Activated CD4-positive, alpha-beta T cell treated with anti-CD3 and anti-CD28 coated beads, Interleukin-2, amount 50 U/mL, for 1 hour (primary cell): ENCODE measurements around the gene IMMT.
"Not testable (repeated sequence)": the region's sequence is repeated elsewhere in the genome, so short reads cannot be mapped to it uniquely, and the experiment has no call there.

Experiments used
- DNase-seq: peaks from one replicate; pipeline ENCODE4 v3.0.0-alpha.2; 2020

The IMMT gene

GRCh38 chr2:86195055-86195807 lies at the start of gene IMMT:
Gene IMMT (minus strand): TSS chr2:86195462. CDS start chr2:86195382, 80 bp downstream.
- peak; percentile 89 for DNase-seq

DNA sequence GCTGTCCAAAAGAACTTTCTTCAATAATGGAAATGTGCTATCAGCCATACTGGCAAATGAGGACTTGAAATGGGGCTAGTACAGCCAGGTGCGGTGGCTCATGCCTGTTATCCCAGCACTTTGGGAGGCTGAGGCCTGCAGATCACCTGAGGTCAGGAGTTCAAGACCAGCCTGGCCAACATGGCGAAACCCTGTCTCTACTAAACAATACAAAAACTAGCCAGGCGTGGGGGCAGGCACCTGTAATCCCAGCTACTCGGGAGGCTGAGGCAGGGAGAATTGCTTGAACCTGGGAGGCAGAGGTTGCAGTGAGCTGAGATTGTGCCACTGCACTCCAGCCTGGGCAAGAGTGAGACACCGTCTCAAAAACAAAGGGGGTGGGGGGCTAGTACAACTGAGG lies 49.5 kb upstream of the IMMT start:
- DNase-seq: not testable (repeated sequence)

GRCh38 chr2:86243950-86244733 lies 48.9 kb upstream of the IMMT start:
- no peak for DNase-seq

GRCh38 chr2:86243272-86243671 lies 48.0 kb upstream of the IMMT start:
- DNase-seq: no peak

DNA sequence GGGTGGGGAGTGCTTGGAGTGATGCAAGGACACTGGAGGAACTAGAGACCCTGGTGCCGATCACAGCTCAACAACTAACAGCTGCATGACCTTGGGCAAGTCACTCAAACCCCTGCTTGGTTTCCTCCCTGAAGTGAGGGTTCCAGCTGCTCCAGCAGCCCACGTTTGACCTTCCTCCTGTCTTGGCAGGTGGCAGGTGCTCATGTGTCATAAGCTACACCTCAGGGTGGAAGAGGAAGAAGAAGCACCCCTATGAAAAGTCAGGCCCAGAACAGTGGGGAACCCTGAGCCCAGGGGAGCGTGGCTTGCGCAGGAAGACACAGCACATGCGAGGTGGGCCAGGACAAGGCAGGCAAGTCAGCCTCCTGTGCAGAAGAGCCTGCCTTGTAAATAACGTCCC lies 46.3 kb upstream of the IMMT start:
- no peak for DNase-seq

- no peak for DNase-seq
Measured at GRCh38 chr2:86240251-86240650, 45.0 kb upstream of the IMMT start.

DNA sequence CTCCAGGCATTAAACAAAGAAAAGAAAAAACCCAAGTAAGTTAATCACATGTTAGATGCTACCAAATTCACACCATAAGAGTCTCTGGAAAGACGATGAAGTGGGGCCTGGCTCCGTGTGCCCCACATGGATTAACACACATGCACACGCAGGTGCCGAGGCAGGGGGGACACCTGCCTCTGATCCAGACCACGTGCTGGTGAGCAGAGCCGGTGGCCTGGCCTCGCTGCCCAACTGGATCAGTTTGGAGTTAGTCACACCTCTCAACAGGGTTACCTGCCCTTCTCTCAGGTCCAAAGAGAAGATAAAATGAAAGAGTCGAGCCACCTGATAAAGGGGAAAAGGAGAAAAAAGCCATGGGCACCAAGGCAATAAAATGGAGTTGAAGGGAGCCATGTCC lies 44.5 kb upstream of the IMMT start:
- DNase-seq: no peak

GRCh38 chr2:86239326-86239725 lies 44.1 kb upstream of the IMMT start:
- DNase-seq: no peak

GRCh38 chr2:86238354-86238753 lies 43.1 kb upstream of the IMMT start:
- peak; percentile 16 for DNase-seq

DNA sequence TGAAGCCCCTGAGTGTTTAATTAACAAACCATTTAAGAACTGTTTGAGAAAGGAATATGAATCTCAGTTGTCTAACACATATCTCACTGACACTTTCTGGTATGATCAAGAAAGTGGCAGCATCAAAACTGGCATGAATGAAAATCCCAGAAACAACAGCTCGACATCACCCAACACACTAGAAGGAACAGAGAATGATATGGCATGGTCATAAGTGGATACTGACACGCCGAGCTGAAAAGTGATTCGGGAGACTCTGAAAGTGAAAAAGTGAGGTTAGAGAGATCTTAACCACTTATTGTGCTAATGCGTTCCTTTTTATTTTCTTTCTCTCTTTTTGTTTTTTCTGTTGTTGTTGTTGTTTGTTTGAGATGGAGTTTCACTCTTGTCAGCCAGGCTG lies 41.9 kb upstream of the IMMT start:
- no peak for DNase-seq

DNA sequence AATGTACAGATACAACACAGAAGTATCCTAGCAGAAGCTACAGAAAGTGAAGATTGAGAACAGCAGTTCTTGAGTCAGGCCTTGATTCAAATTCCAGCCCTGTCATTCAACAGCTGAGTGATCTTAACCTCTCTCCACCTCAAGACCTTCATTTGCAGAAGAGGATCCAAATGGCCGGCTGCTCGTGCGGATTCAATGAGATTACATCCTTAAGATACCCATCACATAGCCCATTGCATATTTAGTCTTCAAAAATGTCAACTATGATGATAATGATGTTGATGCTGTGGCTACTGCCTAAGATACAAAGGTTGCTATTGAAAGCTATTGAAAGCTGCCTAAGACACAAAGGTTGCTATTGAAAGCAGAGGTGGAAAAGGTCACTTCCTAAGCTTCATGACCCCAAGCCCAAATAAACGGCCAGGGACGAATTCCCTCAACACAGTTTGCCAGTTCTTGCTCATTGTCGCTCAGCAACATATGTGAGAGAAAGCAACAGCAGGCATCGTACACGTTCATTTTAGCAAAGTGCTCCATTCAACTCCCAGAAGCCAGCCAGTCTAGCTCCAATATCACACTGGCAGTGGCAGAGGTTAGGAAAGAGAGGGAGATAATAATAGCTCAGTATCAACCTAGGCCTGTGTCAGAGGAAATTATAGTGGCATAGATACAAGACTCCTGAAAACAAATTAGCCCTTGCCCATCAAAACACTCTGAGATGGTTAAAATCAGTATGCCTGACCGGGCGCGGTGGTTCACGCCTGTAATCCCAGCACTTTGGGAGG lies 40.1 kb upstream of the IMMT start:
- DNase-seq: no peak

DNA sequence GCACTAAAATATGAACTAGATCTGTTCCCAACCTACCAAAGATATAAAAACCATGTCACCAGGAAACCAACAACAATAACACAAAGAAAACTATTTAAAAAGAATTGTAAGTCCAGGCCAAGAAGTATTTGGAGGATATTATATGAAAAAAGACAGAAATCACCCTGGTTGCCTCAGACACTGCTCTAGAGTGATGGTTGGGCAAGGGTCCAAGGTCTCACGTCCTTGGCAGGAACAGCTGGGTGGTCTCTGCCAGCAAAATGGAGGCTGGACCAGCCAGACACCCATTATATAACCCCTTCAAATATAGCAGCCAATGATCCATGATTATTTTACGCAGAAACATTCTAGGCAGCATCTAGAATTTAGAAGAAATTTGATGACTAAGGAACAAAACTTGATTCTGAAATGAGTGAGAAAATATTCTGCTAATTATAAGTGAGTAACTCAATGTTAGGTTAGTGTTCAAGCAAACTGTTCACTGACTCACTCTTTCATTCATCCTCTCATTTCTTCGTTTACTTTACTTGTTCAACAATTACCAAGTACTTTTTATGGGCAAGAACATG lies 39.4 kb upstream of the IMMT start:
- no peak for DNase-seq

- no peak for DNase-seq
Measured at GRCh38 chr2:86233436-86233835, 38.2 kb upstream of the IMMT start.

- no peak for DNase-seq
Measured at GRCh38 chr2:86232910-86233309, 37.6 kb upstream of the IMMT start.

DNA sequence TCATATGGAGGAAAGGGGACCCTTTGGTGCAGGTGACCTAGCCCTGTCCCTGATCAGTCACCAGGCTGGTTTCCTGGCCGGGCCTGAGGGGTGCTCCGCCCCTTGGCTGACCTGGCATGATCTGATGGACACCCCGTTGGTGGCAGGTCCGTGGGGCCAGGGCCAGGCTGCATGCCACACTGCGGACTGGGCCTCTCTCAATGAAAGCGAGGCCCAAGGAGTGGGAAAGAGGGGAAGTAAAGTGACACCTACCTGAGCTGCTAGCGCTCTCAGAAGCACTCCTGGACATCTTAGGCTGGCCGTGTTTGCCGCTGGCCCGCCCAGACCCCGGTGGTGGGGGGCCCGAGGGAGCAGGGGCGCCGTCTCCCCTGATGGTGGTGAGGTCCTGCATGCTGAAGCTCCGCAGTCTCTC lies 37.1 kb upstream of the IMMT start:
- DNase-seq: no peak

DNA sequence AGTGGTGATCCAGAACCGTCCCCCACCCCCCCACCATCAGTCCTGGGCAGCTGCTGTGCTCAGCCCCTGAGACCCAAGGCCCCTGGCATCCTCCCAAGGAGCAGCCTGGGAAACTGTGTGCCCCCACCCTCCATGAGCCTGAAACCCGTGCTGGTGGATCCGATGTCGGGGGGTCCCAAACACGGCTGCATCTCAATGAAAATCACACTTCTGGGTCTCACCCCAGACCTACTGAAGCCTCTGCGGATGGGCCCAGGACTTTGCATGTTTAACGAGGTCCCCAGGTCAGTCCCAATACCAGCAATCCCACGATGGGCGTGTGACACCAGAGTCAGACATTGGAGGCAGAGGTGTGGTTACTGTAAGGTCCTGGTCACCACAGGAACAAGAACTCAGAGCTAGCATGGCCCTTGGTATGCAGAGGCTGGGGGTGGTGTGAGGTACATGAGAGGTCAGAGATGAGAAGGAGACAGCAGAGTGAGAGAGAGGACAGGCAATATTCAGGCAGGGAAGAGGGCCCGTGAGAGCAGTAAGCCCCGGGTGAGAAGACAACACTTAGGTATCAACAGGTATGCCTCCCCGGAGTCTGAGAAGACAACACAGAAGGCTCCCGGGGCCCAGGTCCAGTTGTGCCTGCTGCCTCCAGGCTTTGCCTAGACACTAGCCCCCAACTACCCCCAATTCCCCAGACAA lies 36.6 kb upstream of the IMMT start:
- no peak for DNase-seq

- no peak for DNase-seq
Measured at GRCh38 chr2:86230961-86231360, 35.7 kb upstream of the IMMT start.

- no peak for DNase-seq
Measured at GRCh38 chr2:86229221-86229620, 34.0 kb upstream of the IMMT start.

DNA sequence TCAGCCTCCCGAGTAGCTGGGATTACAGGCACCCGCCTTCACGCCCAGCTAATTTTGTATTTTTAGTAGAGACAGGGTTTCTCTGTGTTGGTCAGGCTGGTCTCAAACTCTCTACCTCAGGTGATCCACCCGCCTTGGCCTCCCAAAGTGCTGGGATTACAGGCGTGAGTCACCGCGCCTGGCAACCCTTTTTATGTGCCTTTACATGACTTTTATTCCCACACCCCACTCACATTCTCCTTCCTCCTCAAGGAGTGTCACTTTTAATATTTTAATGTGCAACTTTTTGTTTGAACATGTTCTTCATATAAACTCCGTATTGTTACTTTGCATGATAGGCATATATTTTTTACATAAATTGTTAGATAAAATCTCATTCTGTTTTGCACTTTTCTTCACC lies 33.3 kb upstream of the IMMT start:
- not testable (repeated sequence) for DNase-seq

- DNase-seq: no peak
Measured at GRCh38 chr2:86227685-86228084, 32.4 kb upstream of the IMMT start.

GRCh38 chr2:86226636-86227520 lies 31.6 kb upstream of the IMMT start:
- no peak for DNase-seq

DNA sequence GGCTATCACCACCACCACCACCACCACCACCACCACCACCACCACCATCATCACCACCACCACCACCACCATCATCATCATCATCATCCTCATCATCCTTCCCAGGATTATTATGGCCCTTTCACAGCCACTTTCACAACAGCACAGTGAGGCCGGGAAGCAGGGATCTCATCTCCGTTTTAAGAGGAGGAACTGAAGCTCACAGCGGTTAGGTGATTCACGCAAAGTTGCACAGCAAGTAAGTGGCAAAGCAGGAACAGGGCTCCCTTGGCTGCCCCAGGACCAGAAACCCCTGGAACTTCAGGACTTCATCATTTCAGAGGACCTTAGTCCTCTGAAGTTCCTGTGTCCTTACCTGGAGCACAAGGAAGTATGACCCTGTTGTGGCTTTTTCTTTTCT lies 30.8 kb upstream of the IMMT start:
- DNase-seq: no peak
